Measurements from ENCODE around the gene TCHHL1. TPM values are rescaled to one million over a fixed set of nuclear protein-coding genes. Genes with fewer than 3 reads are reported as not detected.

TCHHL1 gene
- total RNA-seq, 1 donor from 2014 or later: not detected

- no peaks in the 10 kb centered on the region for H3K36me3 Mint-ChIP-seq (ENCODE audit: unreplicated experiment)
- no peak overlapping the region for H3K27ac Mint-ChIP-seq (ENCODE audit: unreplicated experiment)
- peaks cover 4% of the 10 kb centered on the region for H3K4me1 Mint-ChIP-seq (ENCODE audit: low read depth, unreplicated experiment)
- H3K9me3 Mint-ChIP-seq (ENCODE audit: unreplicated experiment): peaks cover 8% of the 10 kb centered on the region
- H3K4me3 Mint-ChIP-seq (ENCODE audit: unreplicated experiment): peak overlapping the region; percentile 76
- DNase-seq: peak; percentile 30
- H3K27me3 Mint-ChIP-seq (ENCODE audit: unreplicated experiment): no peaks in the 10 kb centered on the region
- no peak for TF ChIP-seq CTCF (IDR thresholded peaks at IDR 0.05; ENCODE audit: partially characterized antibody, unreplicated experiment)
Measured at GRCh38 chr1:152107984-152108881, 19.4 kb upstream of the TCHHL1 start.

- no peaks in the 10 kb centered on the region for H3K27me3 Mint-ChIP-seq (ENCODE audit: unreplicated experiment)
- peak overlapping the region; percentile 76 for H3K4me3 Mint-ChIP-seq (ENCODE audit: unreplicated experiment)
- peak overlapping the region; percentile 64 for H3K27ac Mint-ChIP-seq (ENCODE audit: unreplicated experiment)
- no peak for DNase-seq
- H3K9me3 Mint-ChIP-seq (ENCODE audit: unreplicated experiment): peaks cover 8% of the 10 kb centered on the region
- peaks cover 4% of the 10 kb centered on the region for H3K4me1 Mint-ChIP-seq (ENCODE audit: low read depth, unreplicated experiment)
- H3K36me3 Mint-ChIP-seq (ENCODE audit: unreplicated experiment): no peaks in the 10 kb centered on the region
- no peak for TF ChIP-seq CTCF (IDR thresholded peaks at IDR 0.05; ENCODE audit: partially characterized antibody, unreplicated experiment)
Measured at GRCh38 chr1:152107031-152107983, 18.4 kb upstream of the TCHHL1 start.

- Mint-ChIP-seq H3K4me1 (ENCODE audit: low read depth, unreplicated experiment) (peaks cover 4% of the 10 kb centered on the region), H3K27me3 (ENCODE audit: unreplicated experiment) (no peaks in the 10 kb centered on the region), H3K36me3 (ENCODE audit: unreplicated experiment) (no peaks in the 10 kb centered on the region), H3K4me3 (ENCODE audit: unreplicated experiment) (no peak overlapping the region), H3K9me3 (ENCODE audit: unreplicated experiment) (peaks cover 8% of the 10 kb centered on the region), H3K27ac (ENCODE audit: unreplicated experiment) (no peak overlapping the region)
- DNase-seq: no peak
- no peak for TF ChIP-seq CTCF (IDR thresholded peaks at IDR 0.05; ENCODE audit: partially characterized antibody, unreplicated experiment)
Measured at GRCh38 chr1:152104854-152105253, 16.0 kb upstream of the TCHHL1 start.

GRCh38 chr1:152096931-152097330 lies 8.1 kb upstream of the TCHHL1 start:
- Mint-ChIP-seq H3K27ac (ENCODE audit: unreplicated experiment) (no peak overlapping the region), H3K27me3 (ENCODE audit: unreplicated experiment) (no peaks in the 10 kb centered on the region), H3K4me3 (ENCODE audit: unreplicated experiment) (no peak overlapping the region), H3K36me3 (ENCODE audit: unreplicated experiment) (peaks cover 6% of the 10 kb centered on the region), H3K9me3 (ENCODE audit: unreplicated experiment) (no peaks in the 10 kb centered on the region), H3K4me1 (ENCODE audit: low read depth, unreplicated experiment) (no peaks in the 10 kb centered on the region)
- DNase-seq: no peak
- TF ChIP-seq CTCF (IDR thresholded peaks at IDR 0.05; ENCODE audit: partially characterized antibody, unreplicated experiment): no peak

All from glutamatergic neuron (in vitro differentiated cells).